Brain microvascular endothelial cell (primary cell): ENCODE results near the gene SLC25A47.

ENCODE experiments used
- DNase-seq: peaks from one replicate; pipeline ENCODE4 v3.0.0-alpha.2; 2020
- H3K27ac ChIP-seq: fragments of 250-450 bp; sonication (Bioruptor Pico); 2 replicates; pipeline ENCODE4 v1.5.1; 2020; ENCODE audit warnings: mild to moderate bottlenecking, moderate library complexity
- H3K27me3 ChIP-seq: fragments of 250-450 bp; sonication (Bioruptor Pico); replicated peaks from 2 replicates; pipeline ENCODE4 v1.5.1; 2020; ENCODE audit warnings: mild to moderate bottlenecking
- H3K36me3 ChIP-seq: fragments of 250-450 bp; sonication (Bioruptor Pico); replicated peaks from 2 replicates; pipeline ENCODE4 v1.5.1; 2020; ENCODE audit warnings: mild to moderate bottlenecking
- H3K4me3 ChIP-seq: 2 replicates; pipeline ENCODE4 v1.5.1; 2011; ENCODE audit warnings: low read depth, mild to moderate bottlenecking, control low read depth, low read length, moderate library complexity
- CTCF ChIP-seq: IDR thresholded peaks from 2 replicates; pipeline ENCODE4 v1.5.1; 2011; ENCODE audit warnings: low read depth, mild to moderate bottlenecking, moderate library complexity, low read length, control low read depth, inconsistent platforms; ENCODE audit errors: missing control alignments
- in situ Hi-C: cut with HindIII; loops from 2 replicates; pipeline ENCODE4 v1.10.0; 2017; ENCODE audit warnings: low sequenced_read_pairs, low pct_ligation_motif_present

Gene SLC25A47

GRCh38 chr14:100332797-100333196 lies 9.7 kb downstream of the SLC25A47 start:
- TF ChIP-seq CTCF = no peak
- Histone ChIP-seq H3K27me3 (no peaks in the 10 kb centered on the region), H3K27ac (no peak overlapping the region), H3K4me3 (no peak overlapping the region), H3K36me3 (peaks cover 36% of the 10 kb centered on the region)
- DNase-seq = no peak
- in situ Hi-C loops = no loop called here

- Histone ChIP-seq H3K4me3 (no peak overlapping the region), H3K36me3 (peaks cover 38% of the 10 kb centered on the region), H3K27me3 (no peaks in the 10 kb centered on the region), H3K27ac (no peak overlapping the region)
- in situ Hi-C loops = no loop called here
- TF ChIP-seq CTCF = no peak
- no peak for DNase-seq
These were observed 10.2 kb downstream of the SLC25A47 start for GRCh38 chr14:100333311-100333710.

- no peak for TF ChIP-seq CTCF
- no peak overlapping the region for H3K4me3 ChIP-seq
- H3K36me3 ChIP-seq = peaks cover 38% of the 10 kb centered on the region
- in situ Hi-C loops = no loop called here
- H3K27ac ChIP-seq = no peak overlapping the region
- no peaks in the 10 kb centered on the region for H3K27me3 ChIP-seq
- no peak for DNase-seq
These were observed 10.7 kb downstream of the SLC25A47 start for GRCh38 chr14:100333827-100334226.

- Histone ChIP-seq H3K27me3 (no peaks in the 10 kb centered on the region), H3K27ac (no peak overlapping the region), H3K36me3 (peaks cover 44% of the 10 kb centered on the region), H3K4me3 (no peak overlapping the region)
- DNase-seq = no peak
- no peak for TF ChIP-seq CTCF
- in situ Hi-C loops = no loop called here
These were observed 11.8 kb downstream of the SLC25A47 start for GRCh38 chr14:100334904-100335303.

GRCh38 chr14:100336618-100337530 lies 13.7 kb downstream of the SLC25A47 start:
- H3K36me3 ChIP-seq = peaks cover 60% of the 10 kb centered on the region
- no peaks in the 10 kb centered on the region for H3K27me3 ChIP-seq
- no peak for TF ChIP-seq CTCF
- no peak for DNase-seq
- H3K27ac ChIP-seq = no peak overlapping the region
- no peak overlapping the region for H3K4me3 ChIP-seq
- in situ Hi-C loops = no loop called here
